Right atrium auricular region (tissue), 2 donors: Measurements from ENCODE around the gene COG4. TPM values are rescaled to one million over a fixed set of nuclear protein-coding genes. Genes with fewer than 3 reads are reported as not detected.

Experiments
- DNase-seq: peaks from one replicate; pipeline ENCODE4 v3.0.0-alpha.2; 2019; ENCODE audit warnings: low spot score
- H3K27ac ChIP-seq, 2 donors: fragments of 200-600 bp; sonication (generic); 1 replicate in 1 of 2; 2 replicates in 1 of 2; pipeline ENCODE4 v1.5.1; 2016 to 2019
- H3K27me3 ChIP-seq, 2 donors: fragments of 200-600 bp; sonication (generic); one replicate each; pipeline versions ENCODE4 v1.5.1 to v1.6.0; 2017 to 2019
- H3K36me3 ChIP-seq: fragments of 200-600 bp; sonication (generic); one replicate; pipeline ENCODE4 v1.5.1; 2016
- H3K4me1 ChIP-seq, 2 donors: fragments of 200-600 bp; sonication (generic); one replicate each; pipeline versions ENCODE4 v1.5.1 to v1.6.0; 2017 to 2019
- H3K4me3 ChIP-seq, 2 donors: fragments of 200-600 bp; sonication (generic); 1 replicate in 1 of 2; 2 replicates in 1 of 2; pipeline ENCODE4 v1.5.1; 2017 to 2019; ENCODE audit warnings: mild to moderate bottlenecking in 1 of 2, moderate library complexity in 1 of 2
- H3K9me3 ChIP-seq, 2 donors: fragments of 200-600 bp; sonication (generic); one replicate each; pipeline ENCODE4 v1.5.1; 2019
- CTCF ChIP-seq, 2 donors: fragments of 200-600 bp; sonication (generic); IDR thresholded peaks; one replicate each; pipeline ENCODE4 v1.5.1; 2019; ENCODE audit warnings: antibody characterized with exemption in 2 of 2
- total RNA-seq, 2 donors: library from RNA; depleted of rRNA; stranded (reverse); fragments of >200 nt; gene quantifications; one replicate each; pipeline ENCODE4 v1.1.0, GENCODE V29; 2016

Gene COG4
- total RNA-seq, 2 donors from 2014 or later, result 29.1 to 41.8 TPM

- no peaks in the 10 kb centered on the region for H3K9me3 ChIP-seq
- H3K4me1 ChIP-seq, result peaks cover 0 to 6% of the 10 kb centered on the region in 2 donors
- no peaks in the 10 kb centered on the region for H3K27me3 ChIP-seq
- H3K4me3 ChIP-seq, result no peak overlapping the region
- H3K27ac ChIP-seq, result no peak overlapping the region
- no peaks in the 10 kb centered on the region for H3K36me3 ChIP-seq
- TF ChIP-seq CTCF (IDR thresholded peaks at IDR 0.05), result no peak
- DNase-seq, result no peak
Observed at GRCh38 chr16:70444249-70445063, 78.9 kb downstream of the COG4 start.

- peaks cover 0 to 18% of the 10 kb centered on the region in 2 donors for H3K4me1 ChIP-seq
- no peaks in the 10 kb centered on the region for H3K36me3 ChIP-seq
- no peaks in the 10 kb centered on the region for H3K27me3 ChIP-seq
- no peak for DNase-seq
- no peaks in the 10 kb centered on the region for H3K9me3 ChIP-seq
- no peak for TF ChIP-seq CTCF (IDR thresholded peaks at IDR 0.05)
- no peak overlapping the region for H3K4me3 ChIP-seq
- no peak overlapping the region for H3K27ac ChIP-seq
Observed at GRCh38 chr16:70442344-70442743, 81.0 kb downstream of the COG4 start.

- H3K27me3 ChIP-seq, result no peaks in the 10 kb centered on the region
- no peak for TF ChIP-seq CTCF (IDR thresholded peaks at IDR 0.05)
- no peak overlapping the region for H3K27ac ChIP-seq
- no peaks in the 10 kb centered on the region for H3K36me3 ChIP-seq
- H3K4me1 ChIP-seq, result peaks cover 0 to 26% of the 10 kb centered on the region in 2 donors
- DNase-seq, result no peak
- H3K4me3 ChIP-seq, result no peak overlapping the region
- no peaks in the 10 kb centered on the region for H3K9me3 ChIP-seq
Observed at GRCh38 chr16:70441406-70441990, 81.9 kb downstream of the COG4 start.

- H3K9me3 ChIP-seq, result no peaks in the 10 kb centered on the region
- no peaks in the 10 kb centered on the region for H3K36me3 ChIP-seq
- no peaks in the 10 kb centered on the region for H3K27me3 ChIP-seq
- peaks cover 0 to 32% of the 10 kb centered on the region in 2 donors for H3K4me1 ChIP-seq
- no peak overlapping the region for H3K4me3 ChIP-seq
- H3K27ac ChIP-seq, result no peak overlapping the region
- TF ChIP-seq CTCF (IDR thresholded peaks at IDR 0.05), result no peak
- no peak for DNase-seq
Observed at GRCh38 chr16:70440009-70440692, 83.2 kb downstream of the COG4 start.

- no peaks in the 10 kb centered on the region for H3K36me3 ChIP-seq
- TF ChIP-seq CTCF (IDR thresholded peaks at IDR 0.05), result peak in 1 of 2 donors; percentile 36
Observed at GRCh38 chr16:70438969-70439862, 84.1 kb downstream of the COG4 start, which contains the start of gene ST3GAL2. TSS of gene ST3GAL2 (minus strand) at chr16:70439100. CDS start at chr16:70398530, 40,570 bp downstream.

More at GRCh38 chr16:70438969-70439862, 84.1 kb downstream of the COG4 start, which contains the start of gene ST3GAL2:
- DNase-seq, result peak; percentile 94
- Histone ChIP-seq H3K4me3 (peak within 1 kb of the TSS; percentile 84 to 91), H3K27me3 (no peaks in the 10 kb centered on the region), H3K9me3 (no peaks in the 10 kb centered on the region), H3K27ac (peak within 1 kb of the TSS; percentile 63 to 76), H3K4me1 (peaks cover 0 to 42% of the 10 kb centered on the region in 2 donors)
